Adrenal gland (tissue), 12 donors: ENCODE results near the gene TENM4. TPM values are rescaled to one million over a fixed set of nuclear protein-coding genes. Genes with fewer than 3 reads are reported as not detected.

Experiments used
- DNase-seq, 7 donors: peaks; one replicate each; pipeline ENCODE4 v3.0.0-alpha.2; 2019 to 2020
- H3K27ac ChIP-seq, 5 donors: fragments of 200-600 bp; sonication (generic) in 4 of 5; 1 replicate in 3 of 5; 2 replicates in 2 of 5; pipeline versions ENCODE4 v1.5.1 to v1.8.0; 2016 to 2020; ENCODE audit warnings: mild to moderate bottlenecking in 1 of 5
- H3K27me3 ChIP-seq: fragments of 200-600 bp; 2 replicates; pipeline ENCODE4 v1.8.0; 2021
- H3K36me3 ChIP-seq, 2 donors: fragments of 200-600 bp; replicated peaks in 1 of 2; 1 replicate in 1 of 2; 2 replicates in 1 of 2; pipeline versions ENCODE4 v1.5.1 to v1.8.0; 2018 to 2022
- H3K4me1 ChIP-seq, 2 donors: fragments of 200-600 bp; replicated peaks in 1 of 2; 1 replicate in 1 of 2; 2 replicates in 1 of 2; pipeline versions ENCODE4 v1.5.1 to v1.8.0; 2018 to 2021
- H3K4me3 ChIP-seq, 4 donors: fragments of 200-600 bp; sonication (generic) in 3 of 4; one replicate each; pipeline ENCODE4 v1.5.1; 2016 to 2018
- H3K9me3 ChIP-seq, 3 donors: fragments of 200-600 bp; sonication (generic) in 1 of 3; replicated peaks in 1 of 3; 1 replicate in 2 of 3; 2 replicates in 1 of 3; pipeline versions ENCODE4 v1.5.1 to v1.8.0; 2016 to 2021
- POLR2A ChIP-seq, 2 donors: fragments of 450-650 bp; IDR thresholded peaks; one replicate each; pipeline ENCODE4 v1.6.1; 2017; ENCODE audit warnings: antibody characterized with exemption in 2 of 2, mild to moderate bottlenecking in 2 of 2, moderate library complexity in 1 of 2
- WGBS, 4 donors: extraction: QIAGEN DNeasy Blood & Tissue Kit in 2 of 4; methylation state at CpG; one replicate each; pipeline versions ENCODE4 v1.1.5 to v1.1.7; 2013 to 2017; 5-methylcytosine and 5-hydroxymethylcytosine counted together
- intact Hi-C, 2 donors: fragments of 100-400 bp; cut with DNase I; formaldehyde crosslinking; loops; one replicate each; pipeline versions ENCODE4 v1.14.1 to v1.15.0; 2022 to 2023
- polyA plus RNA-seq, 3 donors: library from polyadenylated mRNA; stranded (reverse); fragments of 200-250 nt in 2 of 3; fragments of 350-450 nt in 1 of 3; fragmentation: Illumina TruSeq in 1 of 3; extraction: RNeasy Lipid Tissue Mini Kit (QIAGEN cat#74804) in 1 of 3; gene quantifications; one replicate each; pipeline ENCODE4 v1.2.3, GENCODE V29; 2013 to 2014
- total RNA-seq, 9 donors: library from RNA; depleted of rRNA in 4 of 9; stranded (reverse); fragments of >200 nt in 4 of 9; fragments of 120-200 nt in 1 of 9; fragmentation: NEBNext Ultra II Directional in 1 of 9; extraction: Animal tissue kit (Norgen Biotek cat#: 25700) in 1 of 9; gene quantifications; one replicate each; pipeline versions ENCODE4 v1.1.0 to v1.2.4, GENCODE V29; 2013 to 2023
- TF ChIP-seq, protein P1 (sequence below), 6 experiments: fragments of 450-650 bp in 4 of 6; fragments of 200-600 bp in 2 of 6; sonication (generic) in 1 of 6; IDR thresholded peaks; 1 replicate in 5 of 6; 2 replicates in 1 of 6; pipeline versions ENCODE4 v1.5.1 to v1.8.0; 2016 to 2021; ENCODE audit warnings: antibody characterized with exemption in 6 of 6, mild to moderate bottlenecking in 2 of 6, moderate library complexity in 1 of 6
- donor health status: healthy with polysubstance abuse.
- donor health status: Bipolar disorder and iron deficiency.
- donor health status: DM: yes; HTN: yes; CAD: no.
- donor health status: DM: no; HTN: no; CAD: no.
- donor health status: DM: no; HTN: no; CAD: no.
- donor health status: DM: yes; HTN: yes; CAD: no.

TENM4 gene
- total and polyA plus RNA-seq, 12 donors = 0.74 to 24.9 (median 6.7) TPM

- intact Hi-C loops = no loop called here
- 73 to 80% (median 76%) methylated on average over 8 of the region's 8 CpGs for WGBS, 4 donors
Measured at GRCh38 chr11:78730267-78730824, 710.5 kb downstream of the TENM4 start.

DNA sequence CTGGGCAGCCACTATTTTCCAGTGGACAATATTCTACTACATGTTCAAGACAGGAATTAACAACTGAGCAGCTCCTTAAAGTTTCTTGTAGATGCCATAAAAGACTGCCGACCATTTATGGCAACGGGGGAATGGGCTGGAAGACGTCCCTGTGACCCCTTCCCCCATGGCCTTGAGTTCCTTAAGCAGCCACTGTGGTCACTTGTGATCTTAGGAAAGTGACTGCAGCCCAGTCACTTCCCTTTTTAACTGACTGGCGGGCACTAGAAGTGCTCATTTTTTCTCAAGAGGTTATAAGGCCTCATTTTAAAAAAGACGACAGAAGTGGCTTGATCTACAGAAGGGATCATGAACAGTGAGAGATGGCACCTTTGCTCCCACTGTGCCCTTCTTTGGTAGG, 713.0 kb downstream of the TENM4 start:
- WGBS, 4 donors = 56 to 78% (median 65%) methylated on average over 5 of the region's 5 CpGs
- intact Hi-C loops = no loop called here
- Histone ChIP-seq H3K27me3 (no peaks in the 10 kb centered on the region), H3K4me1 (no peaks in the 10 kb centered on the region), H3K27ac (peak overlapping the region in 1 of 5 donors; percentile 10), H3K9me3 (no peaks in the 10 kb centered on the region), H3K36me3 (no peaks in the 10 kb centered on the region), H3K4me3 (no peak overlapping the region)
- no peak for TF ChIP-seq POLR2A (IDR thresholded peaks at IDR 0.05)
- TF ChIP-seq, protein P1, sequence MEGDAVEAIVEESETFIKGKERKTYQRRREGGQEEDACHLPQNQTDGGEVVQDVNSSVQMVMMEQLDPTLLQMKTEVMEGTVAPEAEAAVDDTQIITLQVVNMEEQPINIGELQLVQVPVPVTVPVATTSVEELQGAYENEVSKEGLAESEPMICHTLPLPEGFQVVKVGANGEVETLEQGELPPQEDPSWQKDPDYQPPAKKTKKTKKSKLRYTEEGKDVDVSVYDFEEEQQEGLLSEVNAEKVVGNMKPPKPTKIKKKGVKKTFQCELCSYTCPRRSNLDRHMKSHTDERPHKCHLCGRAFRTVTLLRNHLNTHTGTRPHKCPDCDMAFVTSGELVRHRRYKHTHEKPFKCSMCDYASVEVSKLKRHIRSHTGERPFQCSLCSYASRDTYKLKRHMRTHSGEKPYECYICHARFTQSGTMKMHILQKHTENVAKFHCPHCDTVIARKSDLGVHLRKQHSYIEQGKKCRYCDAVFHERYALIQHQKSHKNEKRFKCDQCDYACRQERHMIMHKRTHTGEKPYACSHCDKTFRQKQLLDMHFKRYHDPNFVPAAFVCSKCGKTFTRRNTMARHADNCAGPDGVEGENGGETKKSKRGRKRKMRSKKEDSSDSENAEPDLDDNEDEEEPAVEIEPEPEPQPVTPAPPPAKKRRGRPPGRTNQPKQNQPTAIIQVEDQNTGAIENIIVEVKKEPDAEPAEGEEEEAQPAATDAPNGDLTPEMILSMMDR (IDR thresholded peaks at IDR 0.05) = no peak
- peak in 1 of 7 donors; percentile 4 for DNase-seq

More at GRCh38 chr11:78730267-78730824, 710.5 kb downstream of the TENM4 start:
- Histone ChIP-seq H3K9me3 (no peaks in the 10 kb centered on the region), H3K4me3 (no peak overlapping the region), H3K27ac (no peak overlapping the region), H3K4me1 (no peaks in the 10 kb centered on the region), H3K36me3 (no peaks in the 10 kb centered on the region), H3K27me3 (no peaks in the 10 kb centered on the region)
- no peak for DNase-seq
- TF ChIP-seq, protein P1 (IDR thresholded peaks at IDR 0.05) = no peak
- no peak for TF ChIP-seq POLR2A (IDR thresholded peaks at IDR 0.05)

DNA sequence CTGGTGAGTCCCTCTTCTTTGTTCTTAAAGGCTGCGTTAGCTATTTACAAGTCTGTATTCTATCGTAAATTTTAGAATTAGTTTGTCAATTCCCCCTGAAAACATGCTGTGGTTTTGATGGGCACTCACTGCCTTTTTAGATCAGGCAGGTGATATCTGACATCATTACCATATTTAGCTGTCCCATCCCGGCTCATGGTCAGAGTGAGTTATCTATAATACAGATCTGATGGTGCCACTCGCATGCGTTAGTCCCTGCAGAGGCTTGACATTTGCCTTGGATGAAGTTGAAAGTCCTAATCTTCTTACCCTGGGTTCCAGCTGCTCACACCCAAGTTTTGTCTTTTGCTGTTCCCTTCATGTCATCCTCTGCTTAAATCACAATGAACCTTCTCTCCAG, 715.6 kb downstream of the TENM4 start:
- 92 to 94% (median 92%) methylated on average over 5 of the region's 5 CpGs for WGBS, 4 donors
- Histone ChIP-seq H3K27me3 (no peaks in the 10 kb centered on the region), H3K4me1 (no peaks in the 10 kb centered on the region), H3K36me3 (no peaks in the 10 kb centered on the region), H3K4me3 (no peak overlapping the region), H3K9me3 (no peaks in the 10 kb centered on the region), H3K27ac (no peak overlapping the region)
- TF ChIP-seq POLR2A (IDR thresholded peaks at IDR 0.05) = no peak
- TF ChIP-seq, protein P1 (IDR thresholded peaks at IDR 0.05) = no peak
- DNase-seq = no peak
- intact Hi-C loops = no loop called here

DNA sequence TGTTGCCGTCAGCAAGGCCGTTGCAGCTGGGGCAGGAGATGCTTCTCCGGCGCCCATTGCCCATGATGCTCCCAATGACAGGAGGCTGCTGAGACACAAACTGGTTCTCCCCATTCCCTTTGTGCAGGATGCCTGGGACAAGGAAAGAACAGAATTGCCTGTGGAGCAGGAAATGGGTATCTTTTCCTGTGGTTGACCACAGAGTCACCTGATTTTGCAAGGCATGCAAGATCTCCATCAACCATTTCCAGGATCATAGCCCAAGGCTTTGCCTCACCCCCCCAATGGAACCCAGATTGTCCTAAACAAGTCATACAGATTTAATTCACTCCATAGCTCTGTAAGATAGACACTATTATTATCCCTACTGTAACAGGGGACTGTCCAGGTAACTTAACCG, 718.0 kb downstream of the TENM4 start:
- no peak for TF ChIP-seq POLR2A (IDR thresholded peaks at IDR 0.05)
- TF ChIP-seq, protein P1 (IDR thresholded peaks at IDR 0.05) = no peak
- Histone ChIP-seq H3K36me3 (no peaks in the 10 kb centered on the region), H3K9me3 (no peaks in the 10 kb centered on the region), H3K27ac (no peak overlapping the region), H3K27me3 (no peaks in the 10 kb centered on the region), H3K4me1 (no peaks in the 10 kb centered on the region), H3K4me3 (no peak overlapping the region)
- intact Hi-C loops = no loop called here
- DNase-seq = no peak
- WGBS, 4 donors = 84 to 100% (median 99%) methylated on average over 1 to 5 of the region's 5 CpGs
